Calu3 (cell line): Measurements from ENCODE around the gene PPFIBP1. TPM values are rescaled to one million over a fixed set of nuclear protein-coding genes. Genes with fewer than 3 reads are reported as not detected.
"Not testable (repeated sequence)": the region's sequence is repeated elsewhere in the genome, so short reads cannot be mapped to it uniquely, and the experiment has no call there.

Source experiments
- BruUV-seq: library from RNA; stranded (reverse); fragments of 400-500 nt; replicated peaks from 2 replicates; lab custom pipeline; 2021; lab: Mats Ljungman, UMichigan
- CTCF ChIA-PET: fragments of 300-600 bp; sonication (Branson Sonifier 250); formaldehyde crosslinking; loops from one replicate; lab custom pipeline; 2022; ENCODE audit warnings: antibody characterized with exemption; lab: Charles Lee
- DNase-seq: peaks from one replicate; pipeline ENCODE4 v3.0.0; 2022
- H3K27ac Mint-ChIP-seq: one replicate; pipeline ENCODE4 v1.8.0; 2022; ENCODE audit warnings: mixed read lengths; ENCODE audit not compliant: unreplicated experiment
- H3K27me3 Mint-ChIP-seq: one replicate; pipeline ENCODE4 v1.8.0; 2022; ENCODE audit warnings: mixed read lengths; ENCODE audit not compliant: unreplicated experiment
- H3K36me3 Mint-ChIP-seq: one replicate; pipeline ENCODE4 v1.8.0; 2022; ENCODE audit warnings: mild to moderate bottlenecking, moderate library complexity, mixed read lengths; ENCODE audit not compliant: insufficient read depth, unreplicated experiment
- H3K4me1 Mint-ChIP-seq: one replicate; pipeline ENCODE4 v1.8.0; 2022; ENCODE audit warnings: mild to moderate bottlenecking, low read depth, mixed read lengths; ENCODE audit not compliant: unreplicated experiment
- H3K4me3 Mint-ChIP-seq: one replicate; pipeline ENCODE4 v1.8.0; 2022; ENCODE audit warnings: mild to moderate bottlenecking, low read depth, moderate library complexity, mixed read lengths; ENCODE audit not compliant: unreplicated experiment
- H3K9me3 Mint-ChIP-seq: one replicate; pipeline ENCODE4 v1.8.0; 2022; ENCODE audit warnings: low read depth, mixed read lengths; ENCODE audit not compliant: unreplicated experiment
- CTCF ChIP-seq: fragments of 200-600 bp; IDR thresholded peaks from one replicate; pipeline ENCODE4 v1.8.0; 2022; ENCODE audit warnings: antibody characterized with exemption; ENCODE audit not compliant: unreplicated experiment
- intact Hi-C: fragments of 100-400 bp; cut with micrococcal nuclease; formaldehyde crosslinking; loops from one replicate; pipeline ENCODE4 v1.10.0; 2022; ENCODE audit not compliant: unreplicated experiment
- total RNA-seq: library from RNA; stranded (reverse); gene quantifications from 2 replicates; pipeline ENCODE4 v1.2.3, GENCODE V29; 2022

Gene PPFIBP1
- total RNA-seq, 1 experiment from 2014 or later: 58.7 TPM

GRCh38 chr12:27623645-27624044 lies 99.6 kb downstream of the PPFIBP1 start:
- CTCF ChIA-PET: no interaction called here
- no TSS peak for BruUV-seq
- DNase-seq: no peak

GRCh38 chr12:27624586-27624985 lies 100.6 kb downstream of the PPFIBP1 start:
- Mint-ChIP-seq H3K36me3 (no peaks in the 10 kb centered on the region), H3K4me3 (no peak overlapping the region), H3K4me1 (peaks cover 26% of the 10 kb centered on the region), H3K27ac (no peak overlapping the region), H3K27me3 (no peaks in the 10 kb centered on the region), H3K9me3 (no peaks in the 10 kb centered on the region)
- BruUV-seq: no TSS peak
- CTCF ChIA-PET: no interaction called here
- no peak for DNase-seq
- no peak for TF ChIP-seq CTCF
- intact Hi-C loops: no loop called here

More at GRCh38 chr12:27623645-27624044, 99.6 kb downstream of the PPFIBP1 start:
- intact Hi-C loops: no loop called here
- Mint-ChIP-seq H3K4me3 (no peak overlapping the region), H3K27ac (no peak overlapping the region), H3K4me1 (peaks cover 35% of the 10 kb centered on the region), H3K36me3 (no peaks in the 10 kb centered on the region), H3K27me3 (no peaks in the 10 kb centered on the region), H3K9me3 (no peaks in the 10 kb centered on the region)
- TF ChIP-seq CTCF: no peak

- Mint-ChIP-seq H3K4me1 (peaks cover 25% of the 10 kb centered on the region), H3K9me3 (no peaks in the 10 kb centered on the region), H3K27me3 (no peaks in the 10 kb centered on the region), H3K4me3 (no peak overlapping the region), H3K36me3 (no peaks in the 10 kb centered on the region), H3K27ac (no peak overlapping the region)
- TF ChIP-seq CTCF: no peak
- DNase-seq: no peak
- intact Hi-C loops: no loop called here
- BruUV-seq: no TSS peak
- CTCF ChIA-PET: interaction anchor here (1.4 kb wide), 1 partner anchor 78 kb away, joined by 3 read pairs; no protein-coding TSS in a partner anchor
These were observed 103.3 kb downstream of the PPFIBP1 start for GRCh38 chr12:27627123-27627852.

GRCh38 chr12:27627853-27628469 lies 104.0 kb downstream of the PPFIBP1 start:
- H3K4me3 Mint-ChIP-seq, H3K36me3 Mint-ChIP-seq, BruUV-seq: not testable (repeated sequence)

GRCh38 chr12:27630219-27630618 lies 106.2 kb downstream of the PPFIBP1 start:
- H3K27me3 Mint-ChIP-seq, BruUV-seq, H3K4me3 Mint-ChIP-seq, CTCF ChIA-PET, intact Hi-C loops, H3K36me3 Mint-ChIP-seq, H3K9me3 Mint-ChIP-seq, DNase-seq, H3K4me1 Mint-ChIP-seq, H3K27ac Mint-ChIP-seq: not testable (repeated sequence)

More at GRCh38 chr12:27627853-27628469, 104.0 kb downstream of the PPFIBP1 start:
- H3K27me3 Mint-ChIP-seq, H3K27ac Mint-ChIP-seq, DNase-seq, intact Hi-C loops, H3K9me3 Mint-ChIP-seq: not testable (repeated sequence)
- CTCF ChIA-PET: interaction anchor here (1.4 kb wide), 1 partner anchor 78 kb away, joined by 3 read pairs; no protein-coding TSS in a partner anchor
- peaks cover 25% of the 10 kb centered on the region for H3K4me1 Mint-ChIP-seq
